Measurements from ENCODE around the gene FCHO2.

FCHO2 gene

GRCh38 chr5:73135429-73136054 is 179.7 kb downstream of the FCHO2 start:
- DNase-seq (ENCODE audit: low read depth, low spot score), result no peak
- no peaks in the 10 kb centered on the region for H3K9me3 ChIP-seq (ENCODE audit: insufficient read depth, low read length)
- no peak overlapping the region for H3K4me3 ChIP-seq (ENCODE audit: insufficient read length, low read depth)
- TF ChIP-seq SUZ12 (IDR thresholded peaks at IDR 0.05; ENCODE audit: extremely low read depth, insufficient read depth, insufficient read length) (no peak), YY1 (IDR thresholded peaks at IDR 0.05; ENCODE audit: insufficient read depth, insufficient read length) (no peak), ZNF274 (IDR thresholded peaks at IDR 0.05; ENCODE audit: low read depth, low read length) (no peak)
- no peaks in the 10 kb centered on the region for H3K36me3 ChIP-seq (ENCODE audit: insufficient read depth, insufficient read length, low read length)
- H3K4me1 ChIP-seq (ENCODE audit: insufficient read depth, insufficient read length), result peaks cover 4% of the 10 kb centered on the region
- H3K9ac ChIP-seq (ENCODE audit: insufficient read length, low read depth), result no peak overlapping the region
- H3K27me3 ChIP-seq (ENCODE audit: insufficient read depth, insufficient read length), result no peaks in the 10 kb centered on the region

- Histone ChIP-seq H3K4me1 (ENCODE audit: insufficient read depth, insufficient read length) (peaks cover 3% of the 10 kb centered on the region), H3K36me3 (ENCODE audit: insufficient read depth, insufficient read length, low read length) (no peaks in the 10 kb centered on the region), H3K9me3 (ENCODE audit: insufficient read depth, low read length) (no peaks in the 10 kb centered on the region), H3K4me3 (ENCODE audit: insufficient read length, low read depth) (no peak overlapping the region), H3K9ac (ENCODE audit: insufficient read length, low read depth) (peak overlapping the region; percentile 36), H3K27me3 (ENCODE audit: insufficient read depth, insufficient read length) (no peaks in the 10 kb centered on the region)
- no peak for TF ChIP-seq SUZ12 (IDR thresholded peaks at IDR 0.05; ENCODE audit: extremely low read depth, insufficient read depth, insufficient read length)
- no peak for TF ChIP-seq ZNF274 (IDR thresholded peaks at IDR 0.05; ENCODE audit: low read depth, low read length)
- TF ChIP-seq YY1 (IDR thresholded peaks at IDR 0.05; ENCODE audit: insufficient read depth, insufficient read length), result no peak
- peak; percentile 43 for DNase-seq (ENCODE audit: low read depth, low spot score)
Observed at GRCh38 chr5:73136055-73136562, 180.3 kb downstream of the FCHO2 start.

GRCh38 chr5:73137563-73138530 is 182.0 kb downstream of the FCHO2 start:
- no peak overlapping the region for H3K4me3 ChIP-seq (ENCODE audit: insufficient read length, low read depth)
- H3K27me3 ChIP-seq (ENCODE audit: insufficient read depth, insufficient read length), result no peaks in the 10 kb centered on the region
- TF ChIP-seq ZNF274 (IDR thresholded peaks at IDR 0.05; ENCODE audit: low read depth, low read length) (no peak), YY1 (IDR thresholded peaks at IDR 0.05; ENCODE audit: insufficient read depth, insufficient read length) (no peak), SUZ12 (IDR thresholded peaks at IDR 0.05; ENCODE audit: extremely low read depth, insufficient read depth, insufficient read length) (no peak)
- H3K9ac ChIP-seq (ENCODE audit: insufficient read length, low read depth), result no peak overlapping the region
- no peaks in the 10 kb centered on the region for H3K9me3 ChIP-seq (ENCODE audit: insufficient read depth, low read length)
- no peaks in the 10 kb centered on the region for H3K36me3 ChIP-seq (ENCODE audit: insufficient read depth, insufficient read length, low read length)
- no peak for DNase-seq (ENCODE audit: low read depth, low spot score)
- peaks cover 3% of the 10 kb centered on the region for H3K4me1 ChIP-seq (ENCODE audit: insufficient read depth, insufficient read length)

DNA sequence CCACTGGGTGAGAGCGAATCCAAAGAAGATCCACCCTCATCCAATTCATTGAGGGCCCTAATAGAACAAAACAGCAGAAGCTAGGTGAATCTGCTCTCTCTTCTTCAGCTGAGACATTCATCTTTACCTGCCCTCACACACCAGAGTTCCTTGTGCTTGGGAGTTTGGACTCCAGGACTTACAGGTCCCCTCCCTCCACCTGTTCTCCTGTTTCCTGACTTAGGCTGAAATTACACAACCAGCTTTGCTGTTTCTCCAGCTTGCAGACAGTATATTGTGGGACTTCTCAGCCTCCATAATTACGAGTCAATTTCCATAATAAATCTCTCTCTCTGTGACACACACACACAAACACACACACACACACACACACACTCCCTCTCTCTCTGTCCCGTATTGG is 183.6 kb downstream of the FCHO2 start:
- no peak for TF ChIP-seq ZNF274 (IDR thresholded peaks at IDR 0.05; ENCODE audit: low read depth, low read length)
- TF ChIP-seq SUZ12 (IDR thresholded peaks at IDR 0.05; ENCODE audit: extremely low read depth, insufficient read depth, insufficient read length), result no peak
- TF ChIP-seq YY1 (IDR thresholded peaks at IDR 0.05; ENCODE audit: insufficient read depth, insufficient read length), result no peak
- Histone ChIP-seq H3K36me3 (ENCODE audit: insufficient read depth, insufficient read length, low read length) (no peaks in the 10 kb centered on the region), H3K4me3 (ENCODE audit: insufficient read length, low read depth) (no peak overlapping the region), H3K4me1 (ENCODE audit: insufficient read depth, insufficient read length) (peaks cover 3% of the 10 kb centered on the region), H3K9ac (ENCODE audit: insufficient read length, low read depth) (no peak overlapping the region), H3K27me3 (ENCODE audit: insufficient read depth, insufficient read length) (no peaks in the 10 kb centered on the region), H3K9me3 (ENCODE audit: insufficient read depth, low read length) (no peaks in the 10 kb centered on the region)
- DNase-seq (ENCODE audit: low read depth, low spot score), result no peak

Measured in NT2/D1 (cell line).